ENCODE measurements around the gene PTGS1.

PTGS1 gene

GRCh38 chr9:122392714-122393113 lies 21.9 kb downstream of the PTGS1 start:
- DNase-seq (ENCODE audit: extremely low read depth, insufficient read length), result no peak
- Histone ChIP-seq H3K27me3 (replicated peaks; ENCODE audit: control insufficient read depth, insufficient read depth, low read length) (no peaks in the 10 kb centered on the region), H3K4me3 (replicated peaks; ENCODE audit: low read depth, low read length) (no peak overlapping the region), H3K36me3 (ENCODE audit: control insufficient read depth, insufficient read depth, low read length) (no peaks in the 10 kb centered on the region)
- no peak for TF ChIP-seq CTCF (IDR thresholded peaks at IDR 0.05; ENCODE audit: insufficient read depth, low read length, poor library complexity, severe bottlenecking)

- DNase-seq (ENCODE audit: extremely low read depth, insufficient read length), result no peak
Measured at GRCh38 chr9:122393284-122393983, 22.6 kb downstream of the PTGS1 start.

GRCh38 chr9:122394265-122395125 lies 23.7 kb downstream of the PTGS1 start:
- H3K4me3 ChIP-seq (replicated peaks; ENCODE audit: low read depth, low read length), result no peak overlapping the region
- no peaks in the 10 kb centered on the region for H3K36me3 ChIP-seq (ENCODE audit: control insufficient read depth, insufficient read depth, low read length)
- no peak for DNase-seq (ENCODE audit: extremely low read depth, insufficient read length)
- TF ChIP-seq CTCF (IDR thresholded peaks at IDR 0.05; ENCODE audit: insufficient read depth, low read length, poor library complexity, severe bottlenecking), result no peak
- no peaks in the 10 kb centered on the region for H3K27me3 ChIP-seq (replicated peaks; ENCODE audit: control insufficient read depth, insufficient read depth, low read length)

More at GRCh38 chr9:122393284-122393983, 22.6 kb downstream of the PTGS1 start:
- Histone ChIP-seq H3K27me3 (replicated peaks; ENCODE audit: control insufficient read depth, insufficient read depth, low read length) (no peaks in the 10 kb centered on the region), H3K4me3 (replicated peaks; ENCODE audit: low read depth, low read length) (no peak overlapping the region), H3K36me3 (ENCODE audit: control insufficient read depth, insufficient read depth, low read length) (no peaks in the 10 kb centered on the region)
- no peak for TF ChIP-seq CTCF (IDR thresholded peaks at IDR 0.05; ENCODE audit: insufficient read depth, low read length, poor library complexity, severe bottlenecking)

- no peak for TF ChIP-seq CTCF (IDR thresholded peaks at IDR 0.05; ENCODE audit: insufficient read depth, low read length, poor library complexity, severe bottlenecking)
- no peaks in the 10 kb centered on the region for H3K36me3 ChIP-seq (ENCODE audit: control insufficient read depth, insufficient read depth, low read length)
- no peak overlapping the region for H3K4me3 ChIP-seq (replicated peaks; ENCODE audit: low read depth, low read length)
- no peaks in the 10 kb centered on the region for H3K27me3 ChIP-seq (replicated peaks; ENCODE audit: control insufficient read depth, insufficient read depth, low read length)
- no peak for DNase-seq (ENCODE audit: extremely low read depth, insufficient read length)
Measured at GRCh38 chr9:122396614-122397148, 25.9 kb downstream of the PTGS1 start.

GRCh38 chr9:122397749-122398148 lies 26.9 kb downstream of the PTGS1 start:
- H3K4me3 ChIP-seq (replicated peaks; ENCODE audit: low read depth, low read length), result no peak overlapping the region
- H3K27me3 ChIP-seq (replicated peaks; ENCODE audit: control insufficient read depth, insufficient read depth, low read length), result no peaks in the 10 kb centered on the region
- no peaks in the 10 kb centered on the region for H3K36me3 ChIP-seq (ENCODE audit: control insufficient read depth, insufficient read depth, low read length)
- no peak for DNase-seq (ENCODE audit: extremely low read depth, insufficient read length)
- no peak for TF ChIP-seq CTCF (IDR thresholded peaks at IDR 0.05; ENCODE audit: insufficient read depth, low read length, poor library complexity, severe bottlenecking)

All from GM06990 (cell line).